GM21381 (cell line): ENCODE data around the gene PTER.

Experiments used
- ATAC-seq: cut with Tn5 transposase; IDR thresholded peaks from one replicate; pipeline ENCODE4 v1.9.1; 2021; ENCODE audit warnings: mild to moderate bottlenecking, moderate library complexity; ENCODE audit not compliant: unreplicated experiment

Gene PTER

GRCh38 chr10:16529853-16530252 is 93.0 kb downstream of the PTER start:
- no peak for ATAC-seq

GRCh38 chr10:16536155-16536554 is 99.3 kb downstream of the PTER start:
- ATAC-seq, result no peak

- ATAC-seq, result no peak
Measured at GRCh38 chr10:16544099-16544498, 107.3 kb downstream of the PTER start.

GRCh38 chr10:16544591-16544990 is 107.8 kb downstream of the PTER start:
- no peak for ATAC-seq

- no peak for ATAC-seq
Measured at GRCh38 chr10:16545116-16545736, 108.4 kb downstream of the PTER start.

GRCh38 chr10:16547973-16548372 is 111.2 kb downstream of the PTER start:
- no peak for ATAC-seq

GRCh38 chr10:16559236-16559773 is 122.5 kb downstream of the PTER start:
- ATAC-seq, result no peak

GRCh38 chr10:16562891-16563290 is 126.1 kb downstream of the PTER start:
- no peak for ATAC-seq
